C4-2B (cell line): ENCODE data around the gene BMP7.

Source experiments
- ZFX ChIP-seq: fragments of 450-650 bp; IDR thresholded peaks from 2 replicates; pipeline ENCODE4 v1.6.1; 2017
- TF ChIP-seq, protein P1 (sequence below): fragments of 450-650 bp; conservative IDR thresholded peaks from 2 replicates; pipeline ENCODE4 v1.5.1; 2017; ENCODE audit warnings: mild to moderate bottlenecking

DNA sequence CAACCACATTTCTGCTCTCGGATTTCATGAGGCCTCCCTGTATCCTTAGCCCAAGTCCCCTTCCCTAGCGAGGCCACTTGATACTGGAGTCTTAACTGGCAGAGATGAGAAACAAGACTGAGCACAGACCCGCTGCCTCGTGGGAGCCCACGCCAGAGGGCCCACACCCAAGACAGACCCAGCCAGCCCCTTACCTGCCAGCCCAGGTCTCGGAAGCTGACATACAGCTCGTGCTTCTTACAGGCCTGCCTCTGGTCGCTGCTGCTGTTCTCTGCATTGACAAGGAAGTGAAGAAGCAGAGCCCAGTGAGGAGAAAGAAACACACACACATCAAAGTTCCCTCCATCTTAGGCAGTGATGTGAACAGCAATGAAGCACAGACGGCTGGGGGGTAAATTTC is 91.7 kb downstream of the BMP7 start:
- TF ChIP-seq, protein P1, sequence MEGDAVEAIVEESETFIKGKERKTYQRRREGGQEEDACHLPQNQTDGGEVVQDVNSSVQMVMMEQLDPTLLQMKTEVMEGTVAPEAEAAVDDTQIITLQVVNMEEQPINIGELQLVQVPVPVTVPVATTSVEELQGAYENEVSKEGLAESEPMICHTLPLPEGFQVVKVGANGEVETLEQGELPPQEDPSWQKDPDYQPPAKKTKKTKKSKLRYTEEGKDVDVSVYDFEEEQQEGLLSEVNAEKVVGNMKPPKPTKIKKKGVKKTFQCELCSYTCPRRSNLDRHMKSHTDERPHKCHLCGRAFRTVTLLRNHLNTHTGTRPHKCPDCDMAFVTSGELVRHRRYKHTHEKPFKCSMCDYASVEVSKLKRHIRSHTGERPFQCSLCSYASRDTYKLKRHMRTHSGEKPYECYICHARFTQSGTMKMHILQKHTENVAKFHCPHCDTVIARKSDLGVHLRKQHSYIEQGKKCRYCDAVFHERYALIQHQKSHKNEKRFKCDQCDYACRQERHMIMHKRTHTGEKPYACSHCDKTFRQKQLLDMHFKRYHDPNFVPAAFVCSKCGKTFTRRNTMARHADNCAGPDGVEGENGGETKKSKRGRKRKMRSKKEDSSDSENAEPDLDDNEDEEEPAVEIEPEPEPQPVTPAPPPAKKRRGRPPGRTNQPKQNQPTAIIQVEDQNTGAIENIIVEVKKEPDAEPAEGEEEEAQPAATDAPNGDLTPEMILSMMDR, result no peak
- TF ChIP-seq ZFX, result no peak
